BE2C (cell line): Measurements from ENCODE around the gene CDC20B.

Source experiments
- DNase-seq: peaks from one replicate; pipeline ENCODE4 v3.0.0-alpha.2; 2020
- H3K27me3 ChIP-seq: fragments of 250-450 bp; sonication (Bioruptor Pico); 2 replicates; pipeline ENCODE4 v1.5.1; 2020; ENCODE audit warnings: mild to moderate bottlenecking
- H3K36me3 ChIP-seq: fragments of 250-450 bp; sonication (Bioruptor Pico); 2 replicates; pipeline ENCODE4 v1.5.1; 2020; ENCODE audit warnings: mild to moderate bottlenecking
- H3K4me1 ChIP-seq: fragments of 250-450 bp; sonication (Bioruptor Pico); 2 replicates; pipeline ENCODE4 v1.5.1; 2020
- H3K4me3 ChIP-seq: 2 replicates; pipeline ENCODE4 v1.5.1; 2011; ENCODE audit warnings: low read depth, low read length
- H3K9me3 ChIP-seq: fragments of 250-450 bp; sonication (Bioruptor Pico); 2 replicates; pipeline ENCODE4 v1.5.1; 2020
- TF ChIP-seq, protein P1 (sequence below): IDR thresholded peaks from 2 replicates; pipeline ENCODE4 v1.5.1; 2012; ENCODE audit warnings: mild to moderate bottlenecking, low read depth, low read length

CDC20B gene

DNA sequence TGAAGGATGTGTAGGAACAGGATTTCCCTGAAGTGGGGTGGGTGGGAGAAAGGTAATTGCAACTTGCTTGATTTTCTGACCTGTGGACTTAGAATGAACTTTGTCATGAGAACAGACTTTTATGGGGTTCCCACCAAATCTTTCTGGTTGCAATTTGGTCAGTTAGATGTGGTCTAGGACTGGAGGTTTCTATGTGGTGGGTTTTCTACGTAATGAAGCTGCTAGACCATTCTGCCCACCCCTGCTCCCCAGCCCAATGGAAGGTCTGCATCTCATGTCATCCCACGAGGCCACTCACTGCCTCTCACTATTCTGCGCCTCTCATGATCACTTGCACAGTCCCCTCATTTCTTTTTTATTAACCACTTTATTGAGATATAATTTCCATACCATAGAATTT lies 108.5 kb downstream of the CDC20B start:
- Histone ChIP-seq H3K4me1 (no peaks in the 10 kb centered on the region), H3K27me3 (no peaks in the 10 kb centered on the region), H3K36me3 (no peaks in the 10 kb centered on the region), H3K9me3 (no peaks in the 10 kb centered on the region), H3K4me3 (no peak overlapping the region)
- TF ChIP-seq, protein P1, sequence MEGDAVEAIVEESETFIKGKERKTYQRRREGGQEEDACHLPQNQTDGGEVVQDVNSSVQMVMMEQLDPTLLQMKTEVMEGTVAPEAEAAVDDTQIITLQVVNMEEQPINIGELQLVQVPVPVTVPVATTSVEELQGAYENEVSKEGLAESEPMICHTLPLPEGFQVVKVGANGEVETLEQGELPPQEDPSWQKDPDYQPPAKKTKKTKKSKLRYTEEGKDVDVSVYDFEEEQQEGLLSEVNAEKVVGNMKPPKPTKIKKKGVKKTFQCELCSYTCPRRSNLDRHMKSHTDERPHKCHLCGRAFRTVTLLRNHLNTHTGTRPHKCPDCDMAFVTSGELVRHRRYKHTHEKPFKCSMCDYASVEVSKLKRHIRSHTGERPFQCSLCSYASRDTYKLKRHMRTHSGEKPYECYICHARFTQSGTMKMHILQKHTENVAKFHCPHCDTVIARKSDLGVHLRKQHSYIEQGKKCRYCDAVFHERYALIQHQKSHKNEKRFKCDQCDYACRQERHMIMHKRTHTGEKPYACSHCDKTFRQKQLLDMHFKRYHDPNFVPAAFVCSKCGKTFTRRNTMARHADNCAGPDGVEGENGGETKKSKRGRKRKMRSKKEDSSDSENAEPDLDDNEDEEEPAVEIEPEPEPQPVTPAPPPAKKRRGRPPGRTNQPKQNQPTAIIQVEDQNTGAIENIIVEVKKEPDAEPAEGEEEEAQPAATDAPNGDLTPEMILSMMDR: no peak
- no peak for DNase-seq

DNA sequence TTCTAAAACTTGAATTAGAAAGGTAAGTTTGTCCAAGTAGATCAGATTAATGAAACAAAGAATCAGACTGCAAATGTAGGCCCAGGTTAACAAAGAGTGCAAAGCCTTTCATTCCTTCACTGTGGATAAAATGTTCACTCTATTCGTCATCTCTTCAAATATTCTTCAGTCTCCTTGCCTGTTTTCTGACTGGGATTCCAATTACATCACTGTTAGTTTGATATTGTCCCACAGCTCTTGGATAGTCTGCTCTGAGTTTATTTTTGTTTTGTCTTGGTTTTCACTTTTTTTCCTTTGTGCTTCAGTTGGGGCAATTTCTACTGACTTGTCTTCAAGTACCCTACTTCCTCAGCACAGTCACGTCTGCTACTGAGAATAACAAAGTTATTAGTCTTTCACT lies 109.1 kb downstream of the CDC20B start:
- H3K4me1 ChIP-seq: no peaks in the 10 kb centered on the region
- TF ChIP-seq, protein P1: no peak
- no peaks in the 10 kb centered on the region for H3K27me3 ChIP-seq
- H3K4me3 ChIP-seq: no peak overlapping the region
- H3K9me3 ChIP-seq: no peaks in the 10 kb centered on the region
- H3K36me3 ChIP-seq: no peaks in the 10 kb centered on the region
- DNase-seq: no peak

DNA sequence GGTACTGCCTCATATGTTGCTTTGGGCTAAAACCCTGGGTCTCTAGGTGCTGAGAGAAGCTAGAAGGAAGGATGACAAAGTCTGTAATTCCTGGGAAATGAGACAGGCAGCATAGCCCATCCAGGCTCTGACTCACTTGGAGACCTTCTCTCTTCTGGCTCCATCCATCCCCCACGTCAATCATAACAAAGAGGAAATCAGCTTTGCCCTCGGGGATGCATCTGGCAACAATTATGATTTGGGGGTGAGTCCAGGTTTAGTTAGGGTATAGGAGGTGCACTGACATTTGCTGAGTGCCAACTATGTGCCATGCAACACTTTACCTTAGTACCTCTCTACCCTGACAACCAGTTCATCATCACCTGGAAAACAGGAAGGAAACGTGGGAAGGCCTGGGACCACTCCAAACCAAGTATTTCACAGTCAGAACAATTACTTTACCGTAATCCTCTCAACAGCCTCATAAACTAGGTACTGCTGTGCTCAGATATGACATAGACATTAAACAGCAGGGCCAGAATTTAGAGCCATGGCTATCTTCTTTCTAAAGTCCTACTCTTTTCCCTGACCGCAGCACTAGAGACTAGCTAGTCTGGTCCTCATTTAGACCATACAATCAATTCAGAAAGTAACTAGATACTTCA lies 109.6 kb downstream of the CDC20B start:
- Histone ChIP-seq H3K9me3 (no peaks in the 10 kb centered on the region), H3K27me3 (no peaks in the 10 kb centered on the region), H3K4me1 (no peaks in the 10 kb centered on the region), H3K4me3 (no peak overlapping the region), H3K36me3 (no peaks in the 10 kb centered on the region)
- no peak for DNase-seq
- TF ChIP-seq, protein P1: no peak
